Activated naive CD4-positive, alpha-beta T cell treated with anti-CD3 and anti-CD28 coated beads, Interleukin-2, amount 50 U/mL, for 24 hours (primary cell): ENCODE measurements around the gene RNF19B.
A peak's percentile ranks its signal among the peaks of the same experiment; 100 is the strongest.

Source experiments
- H3K27ac Mint-ChIP-seq: one replicate; pipeline ENCODE4 v1.8.0; 2021; ENCODE audit warnings: mild to moderate bottlenecking, mixed read lengths
- H3K27me3 Mint-ChIP-seq: one replicate; pipeline ENCODE4 v1.8.0; 2021; ENCODE audit warnings: mixed read lengths
- H3K36me3 Mint-ChIP-seq: one replicate; pipeline ENCODE4 v1.8.0; 2021; ENCODE audit warnings: mixed read lengths
- H3K4me1 Mint-ChIP-seq: one replicate; pipeline ENCODE4 v1.8.0; 2021; ENCODE audit warnings: mixed read lengths
- H3K4me3 Mint-ChIP-seq: one replicate; pipeline ENCODE4 v1.8.0; 2021; ENCODE audit warnings: mild to moderate bottlenecking, mixed read lengths
- H3K9me3 Mint-ChIP-seq: one replicate; pipeline ENCODE4 v1.8.0; 2021; ENCODE audit warnings: mixed read lengths

The RNF19B gene

DNA sequence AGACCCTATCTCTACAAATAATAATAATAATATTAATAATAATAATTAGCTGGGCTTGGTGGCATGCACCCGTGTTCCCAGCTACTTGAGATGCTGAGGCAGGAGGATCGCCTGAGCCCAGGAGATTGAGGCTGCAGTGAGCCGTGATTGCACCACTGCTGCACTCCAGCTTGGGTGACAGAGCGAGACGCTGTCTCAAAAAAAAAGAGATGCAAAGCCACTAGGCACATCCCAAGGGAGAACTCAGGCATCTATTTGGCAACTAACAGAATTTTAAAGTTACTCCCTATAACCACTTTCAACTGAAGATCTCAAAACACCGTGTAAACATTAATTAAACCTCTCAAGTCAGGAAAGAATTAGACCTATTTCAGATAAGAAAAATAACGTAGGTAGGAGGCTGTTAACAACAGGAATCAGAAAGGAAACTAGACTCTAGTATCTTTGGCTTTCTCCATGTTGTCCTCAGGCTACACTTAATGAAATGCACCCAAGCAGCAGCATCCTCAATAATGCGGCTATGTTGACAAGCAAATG, 3.7 kb downstream of the RNF19B start:
- Mint-ChIP-seq H3K27ac (no peak overlapping the region), H3K36me3 (peaks cover 2% of the 10 kb centered on the region), H3K4me1 (peaks cover 67% of the 10 kb centered on the region), H3K9me3 (no peaks in the 10 kb centered on the region), H3K4me3 (peak overlapping the region; percentile 36), H3K27me3 (no peaks in the 10 kb centered on the region)

DNA sequence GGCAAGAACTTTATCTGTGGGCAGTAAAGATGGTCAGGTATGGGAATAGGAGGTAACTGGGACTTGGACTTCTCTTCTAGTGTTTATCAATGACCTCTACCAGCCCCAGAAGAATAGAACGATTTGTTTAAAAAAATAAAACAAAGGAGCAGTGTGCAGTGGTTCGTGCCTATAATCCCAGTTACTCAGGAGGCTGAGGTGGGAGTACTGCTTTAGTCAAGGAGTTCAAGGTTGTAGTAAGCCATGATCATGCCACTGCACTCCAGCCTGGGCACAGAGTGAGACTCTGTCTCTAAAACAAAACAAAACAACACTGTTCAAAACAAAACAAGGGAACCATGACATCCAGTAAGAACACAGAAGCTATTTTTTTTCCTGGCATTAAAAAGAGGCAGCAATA, 4.3 kb downstream of the RNF19B start:
- Mint-ChIP-seq H3K27me3 (no peaks in the 10 kb centered on the region), H3K4me3 (no peak overlapping the region), H3K27ac (no peak overlapping the region), H3K9me3 (no peaks in the 10 kb centered on the region), H3K4me1 (peaks cover 67% of the 10 kb centered on the region), H3K36me3 (peaks cover 2% of the 10 kb centered on the region)

DNA sequence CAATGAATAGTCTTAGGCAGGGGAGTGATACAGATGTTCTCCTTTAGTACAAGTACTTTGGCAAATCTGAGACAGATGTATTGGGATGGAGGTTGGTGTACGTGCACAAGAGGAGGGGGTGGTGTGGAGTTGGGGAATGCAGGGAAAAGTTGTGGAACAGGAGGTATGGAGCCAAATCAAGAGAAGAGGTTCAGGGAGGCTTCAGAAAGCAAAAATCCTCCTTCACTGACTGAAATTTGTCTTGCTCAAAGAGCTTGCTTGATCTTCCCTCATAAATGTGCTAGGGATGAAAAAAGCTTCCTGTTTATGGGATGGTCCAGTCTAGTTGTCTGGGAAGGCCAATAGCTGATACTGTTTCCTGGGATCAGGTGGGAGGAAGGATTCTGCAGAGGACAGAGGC, 5.8 kb downstream of the RNF19B start:
- peaks cover 2% of the 10 kb centered on the region for H3K36me3 Mint-ChIP-seq
- H3K9me3 Mint-ChIP-seq, result no peaks in the 10 kb centered on the region
- H3K27ac Mint-ChIP-seq, result no peak overlapping the region

DNA sequence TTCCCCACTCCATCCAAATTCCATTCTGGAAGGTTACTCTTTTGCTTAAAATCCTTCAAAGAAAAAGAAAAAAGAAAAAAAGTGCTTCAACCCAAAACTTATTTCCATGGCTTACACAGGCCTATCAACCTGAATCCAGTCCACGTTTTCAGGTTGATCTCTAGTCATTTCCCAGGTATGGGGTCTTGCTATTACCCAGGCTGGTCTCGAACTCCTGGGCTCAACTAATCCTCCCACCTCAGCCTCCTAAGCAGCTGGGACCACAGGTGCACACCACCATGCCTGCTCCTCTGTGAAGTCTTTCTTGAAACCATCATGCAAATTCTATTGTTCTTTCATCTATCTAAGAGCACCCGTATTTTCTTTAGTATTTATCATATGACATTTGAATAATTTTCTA, 7.6 kb downstream of the RNF19B start:
- H3K36me3 Mint-ChIP-seq, result peaks cover 5% of the 10 kb centered on the region
- no peaks in the 10 kb centered on the region for H3K27me3 Mint-ChIP-seq
- H3K4me3 Mint-ChIP-seq, result no peak overlapping the region
- H3K9me3 Mint-ChIP-seq, result no peaks in the 10 kb centered on the region
- no peak overlapping the region for H3K27ac Mint-ChIP-seq
- H3K4me1 Mint-ChIP-seq, result peaks cover 64% of the 10 kb centered on the region

More for the DNA sequence above, 5.8 kb downstream of the RNF19B start:
- Mint-ChIP-seq H3K27me3 (no peaks in the 10 kb centered on the region), H3K4me1 (peaks cover 74% of the 10 kb centered on the region), H3K4me3 (no peak overlapping the region)

DNA sequence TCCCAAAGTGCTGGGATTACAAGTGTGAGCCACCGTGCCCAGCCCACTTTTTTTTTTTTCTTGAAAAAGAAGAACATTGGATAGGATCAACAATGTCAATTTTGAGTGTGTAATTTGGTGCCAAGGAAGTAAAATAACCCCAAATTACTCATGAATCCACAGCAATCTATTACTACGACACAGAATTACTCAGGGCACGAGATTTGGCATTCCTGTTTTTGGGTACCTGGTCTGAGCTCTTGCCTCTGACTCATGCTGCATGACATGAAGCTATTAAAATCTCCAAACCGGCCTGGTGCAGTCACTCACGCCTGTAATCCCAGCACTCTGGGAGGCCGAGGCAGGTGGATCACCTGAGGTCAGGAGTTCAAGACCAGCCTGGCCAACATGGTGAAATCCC, 10.4 kb downstream of the RNF19B start:
- H3K27me3 Mint-ChIP-seq, result no peaks in the 10 kb centered on the region
- no peak overlapping the region for H3K27ac Mint-ChIP-seq
- H3K36me3 Mint-ChIP-seq, result peaks cover 5% of the 10 kb centered on the region
- no peak overlapping the region for H3K4me3 Mint-ChIP-seq
- no peaks in the 10 kb centered on the region for H3K9me3 Mint-ChIP-seq
- H3K4me1 Mint-ChIP-seq, result peaks cover 45% of the 10 kb centered on the region

DNA sequence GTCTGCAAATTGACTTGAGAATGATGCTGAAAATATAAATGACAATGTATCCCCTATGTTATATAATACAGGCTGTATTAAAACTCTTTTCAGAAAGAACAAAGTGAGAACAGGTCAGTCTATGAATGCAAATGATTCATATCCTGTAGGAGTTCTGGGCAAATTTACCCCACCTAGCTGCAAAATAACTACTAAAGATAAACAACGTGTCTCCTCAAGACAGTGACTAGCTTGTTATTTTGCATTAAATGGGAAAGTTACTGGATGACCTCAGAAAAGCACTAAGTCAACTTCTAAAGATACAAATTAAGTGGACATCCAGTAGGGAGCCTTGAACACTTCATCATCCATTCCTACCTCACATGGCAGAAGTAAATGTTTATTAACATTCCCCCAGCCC, 11.1 kb downstream of the RNF19B start:
- Mint-ChIP-seq H3K9me3 (no peaks in the 10 kb centered on the region), H3K27ac (no peak overlapping the region), H3K4me3 (no peak overlapping the region), H3K4me1 (peaks cover 45% of the 10 kb centered on the region), H3K27me3 (no peaks in the 10 kb centered on the region), H3K36me3 (peaks cover 5% of the 10 kb centered on the region)

DNA sequence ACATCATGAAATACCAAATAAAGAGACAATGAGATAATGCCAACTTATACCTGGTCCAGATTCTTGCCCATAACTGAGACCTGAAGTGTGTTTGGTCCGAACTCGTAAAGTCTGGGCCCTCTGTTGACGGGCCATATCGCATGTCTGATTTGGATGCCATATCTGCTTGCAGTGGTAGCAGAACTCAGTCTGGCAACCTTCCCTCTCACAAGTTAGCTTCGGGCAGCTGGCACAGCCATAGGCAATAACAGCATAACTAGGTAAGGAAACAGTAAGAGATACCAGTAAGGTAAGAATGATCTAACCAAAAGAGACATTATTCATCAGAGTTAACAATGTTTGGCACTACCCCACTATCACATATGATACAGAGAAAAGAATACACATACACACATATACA, 15.1 kb downstream of the RNF19B start:
- peaks cover 12% of the 10 kb centered on the region for H3K36me3 Mint-ChIP-seq
- H3K27me3 Mint-ChIP-seq, result no peaks in the 10 kb centered on the region
- peaks cover 20% of the 10 kb centered on the region for H3K4me1 Mint-ChIP-seq
- H3K27ac Mint-ChIP-seq, result no peak overlapping the region
- H3K4me3 Mint-ChIP-seq, result no peak overlapping the region
- H3K9me3 Mint-ChIP-seq, result no peaks in the 10 kb centered on the region

DNA sequence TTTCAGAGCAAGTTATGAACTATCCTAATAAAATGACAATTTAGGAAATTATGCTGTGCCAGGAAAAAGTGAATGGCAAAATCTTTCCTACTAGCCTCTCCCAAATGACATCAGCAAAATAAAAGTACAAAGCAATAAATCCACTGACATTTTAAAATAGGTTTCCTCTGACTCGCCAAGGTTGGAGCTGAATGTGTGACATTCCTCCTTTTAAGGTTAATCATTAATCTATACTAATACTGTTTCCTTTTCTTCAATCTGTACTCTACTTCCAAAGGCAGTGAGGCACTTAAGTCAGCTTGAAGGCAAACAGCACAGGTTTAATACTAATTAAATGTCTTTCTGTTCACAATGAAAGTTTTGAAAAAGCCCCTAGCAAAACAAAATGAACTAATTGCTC, 15.7 kb downstream of the RNF19B start:
- H3K4me3 Mint-ChIP-seq, result no peak overlapping the region
- peaks cover 19% of the 10 kb centered on the region for H3K36me3 Mint-ChIP-seq
- H3K4me1 Mint-ChIP-seq, result peaks cover 25% of the 10 kb centered on the region
- no peaks in the 10 kb centered on the region for H3K9me3 Mint-ChIP-seq
- H3K27ac Mint-ChIP-seq, result no peak overlapping the region
- H3K27me3 Mint-ChIP-seq, result no peaks in the 10 kb centered on the region

DNA sequence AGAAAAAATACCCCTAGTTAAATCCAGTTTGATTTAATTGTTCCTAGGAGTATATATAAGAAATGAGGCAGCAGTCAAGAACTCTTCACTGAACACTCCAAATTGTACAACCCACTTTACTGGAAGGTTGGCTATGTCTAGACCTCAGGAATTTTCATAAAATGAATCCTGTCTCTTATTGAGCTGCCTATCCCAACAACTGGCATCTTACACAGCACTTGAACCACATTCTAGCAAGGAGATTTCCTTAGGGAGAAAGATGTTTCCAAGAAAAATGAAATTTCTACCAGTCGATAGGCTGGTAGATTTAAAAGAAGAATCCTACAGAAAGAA, 16.3 kb downstream of the RNF19B start:
- no peaks in the 10 kb centered on the region for H3K9me3 Mint-ChIP-seq
- no peaks in the 10 kb centered on the region for H3K27me3 Mint-ChIP-seq
- no peak overlapping the region for H3K27ac Mint-ChIP-seq
- peaks cover 27% of the 10 kb centered on the region for H3K4me1 Mint-ChIP-seq
- H3K4me3 Mint-ChIP-seq, result no peak overlapping the region
- peaks cover 21% of the 10 kb centered on the region for H3K36me3 Mint-ChIP-seq

DNA sequence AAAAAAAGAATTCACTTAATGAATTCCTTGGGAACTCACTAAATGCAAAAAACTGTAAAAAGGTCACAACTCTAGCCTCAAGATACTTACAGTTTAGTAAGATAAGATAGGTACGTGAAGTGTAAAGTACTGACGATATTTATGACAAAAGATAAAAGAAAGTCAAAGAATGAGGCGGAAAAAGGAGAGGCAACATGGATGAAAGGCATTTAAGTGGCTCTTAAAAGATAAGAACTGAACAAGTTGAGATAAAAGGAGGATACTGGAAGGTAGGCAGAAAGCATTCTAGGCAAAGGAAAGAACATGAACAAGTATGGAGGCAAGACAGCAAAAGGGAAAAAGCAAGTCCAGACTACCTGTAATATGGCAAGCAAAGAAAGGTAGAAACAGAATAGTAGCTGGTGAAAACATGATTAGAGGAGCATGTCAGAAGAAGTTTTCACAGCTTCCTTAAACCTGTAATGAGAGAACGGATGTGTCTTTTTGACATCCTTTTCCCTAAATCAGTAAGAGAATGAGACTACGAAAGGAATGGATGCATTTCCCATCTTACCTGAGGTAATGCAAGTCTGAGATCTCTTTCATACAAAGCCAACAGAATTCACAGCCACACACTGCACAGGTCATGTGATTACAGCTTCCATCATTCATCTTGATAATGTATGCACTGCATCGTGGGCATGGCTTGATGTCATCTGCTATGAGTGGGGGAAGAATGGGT, 16.8 kb downstream of the RNF19B start:
- no peak overlapping the region for H3K4me3 Mint-ChIP-seq
- H3K27ac Mint-ChIP-seq, result no peak overlapping the region
- H3K9me3 Mint-ChIP-seq, result no peaks in the 10 kb centered on the region
- no peaks in the 10 kb centered on the region for H3K27me3 Mint-ChIP-seq
- peaks cover 26% of the 10 kb centered on the region for H3K4me1 Mint-ChIP-seq
- peaks cover 18% of the 10 kb centered on the region for H3K36me3 Mint-ChIP-seq

DNA sequence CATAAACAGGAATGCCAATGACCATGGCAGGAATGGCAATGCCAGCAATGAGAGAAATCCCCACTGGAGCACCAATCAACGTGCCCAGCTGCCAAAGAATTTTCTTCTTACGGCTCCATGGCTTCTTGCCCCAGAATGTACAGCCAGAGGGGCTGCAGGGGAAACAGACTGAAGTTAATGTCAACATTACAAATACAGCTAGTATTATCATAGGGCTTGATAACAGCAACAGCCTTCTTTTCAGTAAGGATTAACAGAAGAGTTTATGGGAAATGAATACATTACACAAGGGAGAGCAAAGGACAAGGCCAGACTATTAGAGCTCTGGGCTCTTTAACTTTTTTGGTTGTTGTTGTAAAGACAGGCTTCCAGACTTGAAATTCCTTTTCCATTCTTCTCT, 18.2 kb downstream of the RNF19B start:
- Mint-ChIP-seq H3K9me3 (no peaks in the 10 kb centered on the region), H3K36me3 (peaks cover 19% of the 10 kb centered on the region), H3K4me1 (peaks cover 26% of the 10 kb centered on the region), H3K4me3 (no peak overlapping the region), H3K27me3 (no peaks in the 10 kb centered on the region), H3K27ac (no peak overlapping the region)

DNA sequence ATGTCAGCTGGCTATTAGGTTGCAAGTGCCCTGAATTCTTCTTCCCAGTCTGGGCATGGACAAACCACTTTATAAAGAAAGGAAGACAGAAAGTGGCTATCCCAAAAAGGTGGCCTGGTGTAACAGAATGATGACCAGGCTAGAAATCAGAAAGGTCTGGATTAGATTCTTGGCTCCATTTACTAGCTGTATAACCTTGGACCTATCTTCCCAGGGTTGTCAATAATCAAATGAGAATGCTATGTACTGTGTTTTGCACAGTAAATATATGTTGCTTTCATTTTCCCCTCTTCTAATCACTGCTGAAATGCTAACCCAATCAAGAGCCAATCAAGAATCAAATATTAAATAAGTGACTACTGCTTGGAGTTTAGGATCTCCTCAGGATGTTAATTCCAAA, 20.4 kb downstream of the RNF19B start:
- no peaks in the 10 kb centered on the region for H3K27me3 Mint-ChIP-seq
- no peak overlapping the region for H3K27ac Mint-ChIP-seq
- H3K36me3 Mint-ChIP-seq, result peaks cover 19% of the 10 kb centered on the region
- no peaks in the 10 kb centered on the region for H3K9me3 Mint-ChIP-seq
- H3K4me3 Mint-ChIP-seq, result no peak overlapping the region
- peaks cover 22% of the 10 kb centered on the region for H3K4me1 Mint-ChIP-seq

DNA sequence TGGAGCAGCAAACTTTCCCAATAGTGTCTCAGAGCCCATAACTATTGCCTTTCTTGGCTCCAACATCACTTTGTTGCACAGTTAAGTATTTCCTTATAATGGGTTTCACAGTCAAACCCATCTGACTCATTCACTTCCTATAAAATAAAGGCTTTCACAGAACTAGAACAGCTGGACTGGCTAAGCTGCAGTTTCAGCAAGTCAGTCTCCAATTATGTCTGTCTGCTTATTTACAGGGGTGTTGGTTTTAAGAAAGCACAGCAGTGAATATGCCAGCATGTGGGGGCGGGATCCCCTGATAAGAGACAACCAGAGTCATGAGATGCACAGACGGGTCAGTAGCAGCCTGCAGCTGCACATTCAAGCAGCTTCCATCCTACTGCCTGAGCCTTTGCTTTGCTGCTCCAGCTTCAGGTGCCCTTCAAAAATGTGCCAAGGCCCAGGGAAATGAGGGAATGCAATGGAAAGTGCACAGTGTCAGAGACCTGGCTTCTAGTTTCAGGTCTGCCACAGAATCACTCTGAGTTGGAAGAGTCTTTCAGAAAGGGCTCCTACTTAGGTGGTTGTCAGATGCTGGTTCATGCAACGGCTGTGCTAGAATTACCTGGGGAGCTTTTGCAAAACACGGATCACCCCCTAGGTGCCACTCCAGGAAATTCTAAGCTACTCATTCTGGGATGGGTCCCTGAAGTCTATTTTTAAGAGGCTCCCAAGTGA, 24.8 kb downstream of the RNF19B start:
- Mint-ChIP-seq H3K4me1 (peaks cover 14% of the 10 kb centered on the region), H3K4me3 (no peak overlapping the region), H3K9me3 (no peaks in the 10 kb centered on the region), H3K36me3 (peaks cover 14% of the 10 kb centered on the region), H3K27me3 (no peaks in the 10 kb centered on the region), H3K27ac (no peak overlapping the region)

DNA sequence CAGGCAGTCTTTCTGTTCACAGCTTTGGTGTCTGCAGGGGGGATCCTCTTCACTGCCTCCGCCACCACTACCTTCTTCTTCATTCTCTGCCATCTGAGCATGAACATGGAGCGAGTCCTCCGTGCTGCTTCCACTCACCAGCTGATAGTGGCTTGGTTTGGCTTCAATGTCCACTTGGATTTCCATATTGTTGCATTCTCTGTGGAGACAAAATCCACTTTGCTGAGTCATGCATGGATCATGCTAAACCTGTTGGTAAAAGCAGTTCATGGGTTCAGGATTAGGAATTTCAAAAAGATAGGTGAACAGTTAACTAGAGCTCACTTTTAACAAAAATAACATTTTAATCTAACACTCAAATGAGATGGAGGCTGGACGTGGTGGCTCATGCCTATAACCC, 27.5 kb downstream of the RNF19B start:
- no peaks in the 10 kb centered on the region for H3K4me1 Mint-ChIP-seq
- H3K27me3 Mint-ChIP-seq, result no peaks in the 10 kb centered on the region
- H3K36me3 Mint-ChIP-seq, result peaks cover 3% of the 10 kb centered on the region
- H3K4me3 Mint-ChIP-seq, result no peak overlapping the region
- no peak overlapping the region for H3K27ac Mint-ChIP-seq
- H3K9me3 Mint-ChIP-seq, result no peaks in the 10 kb centered on the region

DNA sequence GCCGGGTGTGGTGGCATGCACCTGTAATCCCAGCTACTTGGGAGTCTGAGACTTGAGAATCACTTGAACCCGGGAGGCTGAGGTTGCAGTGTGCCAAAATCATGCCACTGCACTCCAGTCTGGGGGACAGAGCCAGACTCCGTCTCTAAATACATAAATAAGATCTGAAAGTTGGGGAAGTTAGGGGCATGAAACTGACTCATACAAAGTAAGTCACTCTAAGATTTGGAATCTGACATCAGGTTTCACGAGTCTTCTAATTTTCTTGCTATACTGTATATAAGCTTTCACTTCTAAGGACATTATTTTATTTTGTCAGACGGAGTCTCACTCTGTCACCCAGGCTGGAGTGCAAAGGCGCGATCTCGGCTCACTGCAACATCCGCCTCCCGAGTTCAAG, 30.1 kb downstream of the RNF19B start:
- Mint-ChIP-seq H3K4me1 (no peaks in the 10 kb centered on the region), H3K27me3 (no peaks in the 10 kb centered on the region), H3K9me3 (no peaks in the 10 kb centered on the region), H3K4me3 (no peak overlapping the region), H3K27ac (no peak overlapping the region), H3K36me3 (peaks cover 3% of the 10 kb centered on the region)

DNA sequence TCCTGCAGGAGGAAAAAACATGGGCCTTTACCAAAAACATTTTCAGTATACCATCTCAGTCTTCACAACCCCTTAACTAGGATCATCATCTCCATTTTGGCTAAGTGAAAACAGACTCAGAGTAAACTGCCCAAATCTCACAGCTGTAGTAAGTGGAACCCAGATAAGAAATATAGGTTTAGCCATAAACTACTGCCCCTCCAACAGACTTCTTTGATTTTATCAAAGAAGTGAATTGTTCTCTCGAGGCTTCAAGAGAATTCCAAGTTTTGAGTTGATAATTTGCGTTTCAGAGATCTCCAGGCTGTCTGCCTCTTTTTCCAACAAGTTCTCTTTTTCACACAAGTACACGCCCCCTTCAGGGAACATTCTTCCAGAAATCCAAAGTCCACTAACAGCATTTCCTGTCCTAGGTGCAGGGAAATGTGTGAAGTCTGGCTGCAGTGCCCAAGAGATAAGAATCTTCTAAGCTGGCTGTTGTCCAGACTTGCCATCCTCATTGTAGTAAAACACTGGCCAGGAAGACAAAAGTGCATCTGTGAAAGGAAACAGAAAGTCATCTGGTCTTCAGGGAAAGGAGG, 30.8 kb downstream of the RNF19B start:
- Mint-ChIP-seq H3K27me3 (no peaks in the 10 kb centered on the region), H3K4me3 (no peak overlapping the region), H3K9me3 (no peaks in the 10 kb centered on the region), H3K36me3 (peaks cover 3% of the 10 kb centered on the region), H3K4me1 (no peaks in the 10 kb centered on the region), H3K27ac (no peak overlapping the region)
